OCI-LY3 (cell line): Measurements from ENCODE around the gene OPRL1.

ENCODE experiments used
- H2AFZ ChIP-seq: fragments of 200-600, 300-600 bp; shearing (Covaris generic); 2 replicates; pipeline ENCODE4 v1.6.0; 2014; ENCODE audit warnings: antibody characterized with exemption, low read depth, low read length
- H3K27ac ChIP-seq: fragments of 200-600, 300-600 bp; sonication (generic); 2 replicates; pipeline ENCODE4 v1.5.1; 2014; ENCODE audit warnings: mild to moderate bottlenecking, low read length, moderate library complexity, mixed read lengths
- H3K27me3 ChIP-seq: fragments of 200-600, 300-600 bp; sonication (generic); 2 replicates; pipeline ENCODE4 v1.6.1; 2014; ENCODE audit warnings: low read depth, low read length, mixed read lengths
- H3K36me3 ChIP-seq: fragments of 200-600, 300-600 bp; sonication (generic); replicated peaks from 2 replicates; pipeline ENCODE3; 2014; ENCODE audit warnings: low read depth, low read length, mixed read lengths
- H3K4me1 ChIP-seq: fragments of 300-600, 200-600 bp; sonication (generic); 2 replicates; pipeline ENCODE4 v1.6.1; 2014; ENCODE audit warnings: low read length, mixed read lengths
- H3K4me2 ChIP-seq: fragments of 200-600, 300-600 bp; sonication (generic); 2 replicates; pipeline ENCODE4 v1.6.1; 2014; ENCODE audit warnings: low read length, mixed read lengths
- H3K4me3 ChIP-seq: fragments of 300-600, 200-600 bp; sonication (generic); 2 replicates; pipeline ENCODE4 v1.5.1; 2014; ENCODE audit warnings: antibody characterized with exemption, mild to moderate bottlenecking, low read length, moderate library complexity
- H3K79me2 ChIP-seq: fragments of 300-600, 200-600 bp; shearing (Covaris generic); 2 replicates; pipeline ENCODE4 v1.6.1; 2014; ENCODE audit warnings: mild to moderate bottlenecking, low read length, mixed read lengths
- H3K9ac ChIP-seq: fragments of 300-600, 200-600 bp; shearing (Covaris generic); 2 replicates; pipeline ENCODE4 v1.6.0; 2014; ENCODE audit warnings: mild to moderate bottlenecking, low read length, moderate library complexity
- H3K9me3 ChIP-seq: fragments of 200-600, 300-600 bp; shearing (Covaris generic); 2 replicates; pipeline ENCODE4 v1.6.1; 2014; ENCODE audit warnings: low read length, mixed read lengths; ENCODE audit not compliant: insufficient read depth
- H4K20me1 ChIP-seq: fragments of 200-600, 300-600 bp; sonication (generic); 2 replicates; pipeline ENCODE4 v1.6.1; 2016; ENCODE audit warnings: low read length, mixed read lengths; ENCODE audit not compliant: insufficient read depth
- CTCF ChIP-seq: fragments of 200-600, 300-600 bp; sonication (generic); IDR thresholded peaks from 2 replicates; pipeline ENCODE4 v1.5.1; 2014; ENCODE audit warnings: antibody characterized with exemption, low read length, low read depth
- EZH2phosphoT487 ChIP-seq: fragments of 200-600 bp; shearing (Covaris generic); IDR thresholded peaks from 2 replicates; pipeline ENCODE4 v1.6.1; 2018; ENCODE audit warnings: antibody characterized with exemption, mixed run types, low read depth

Gene OPRL1

GRCh38 chr20:64063389-64064144 lies 16.3 kb upstream of the OPRL1 start:
- Histone ChIP-seq H3K79me2 (no peaks in the 10 kb centered on the region), H3K4me2 (peak overlapping the region; percentile 91), H3K4me1 (peaks cover 21% of the 10 kb centered on the region), H4K20me1 (no peaks in the 10 kb centered on the region), H3K27ac (no peak overlapping the region), H3K4me3 (peak overlapping the region; percentile 88), H2AFZ (no peak overlapping the region), H3K36me3 (no peaks in the 10 kb centered on the region), H3K27me3 (peaks cover 4% of the 10 kb centered on the region; the same call in 1 of the 2 replicates), H3K9ac (peak overlapping the region; percentile 78), H3K9me3 (no peaks in the 10 kb centered on the region)
- TF ChIP-seq CTCF (no peak), EZH2phosphoT487 (no peak)

DNA sequence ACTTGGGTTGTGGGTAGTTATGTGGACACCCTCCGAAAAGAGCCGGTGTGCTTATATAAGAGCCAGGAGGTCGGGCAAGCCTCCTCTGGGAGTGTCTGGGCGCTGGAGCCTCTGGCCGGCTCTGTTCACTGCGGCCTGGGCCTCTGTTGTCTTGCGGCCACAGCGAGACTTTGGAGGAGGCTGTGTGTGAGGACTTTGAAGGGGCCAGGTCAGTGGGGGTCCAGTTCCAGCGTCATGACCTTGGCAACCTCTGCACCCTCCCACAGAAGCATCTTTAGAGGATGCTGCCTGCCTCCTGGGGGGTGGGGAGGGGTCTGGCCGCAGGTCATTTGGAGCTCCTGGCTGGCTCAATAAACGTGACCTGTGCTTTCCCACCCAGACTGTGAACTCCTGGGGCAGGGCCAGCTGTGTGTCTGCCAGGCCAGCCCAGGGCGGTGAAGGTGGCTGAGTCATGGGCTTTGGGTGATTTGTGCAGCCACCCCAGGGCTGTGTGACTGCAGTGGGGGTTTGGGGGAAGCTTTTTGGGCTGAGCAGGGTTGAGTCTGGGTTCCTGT lies 15.7 kb upstream of the OPRL1 start:
- peaks cover 4% of the 10 kb centered on the region; the same call in 1 of the 2 replicates for H3K27me3 ChIP-seq
- H3K4me2 ChIP-seq: peak overlapping the region; percentile 91
- no peaks in the 10 kb centered on the region for H3K79me2 ChIP-seq
- no peak overlapping the region for H2AFZ ChIP-seq
- no peak for TF ChIP-seq CTCF
- TF ChIP-seq EZH2phosphoT487: no peak
- H3K27ac ChIP-seq: no peak overlapping the region
- peak overlapping the region; percentile 88 for H3K4me3 ChIP-seq
- no peaks in the 10 kb centered on the region for H3K36me3 ChIP-seq
- H3K9me3 ChIP-seq: no peaks in the 10 kb centered on the region
- H3K4me1 ChIP-seq: peaks cover 20% of the 10 kb centered on the region
- no peaks in the 10 kb centered on the region for H4K20me1 ChIP-seq
- H3K9ac ChIP-seq: peak overlapping the region; percentile 78; the same call in 1 of the 2 replicates

GRCh38 chr20:64065062-64065973 lies 14.6 kb upstream of the OPRL1 start:
- peaks cover 20% of the 10 kb centered on the region for H3K4me1 ChIP-seq
- no peaks in the 10 kb centered on the region for H3K36me3 ChIP-seq
- no peaks in the 10 kb centered on the region for H3K79me2 ChIP-seq
- H3K4me2 ChIP-seq: no peak overlapping the region
- H3K9me3 ChIP-seq: no peaks in the 10 kb centered on the region
- TF ChIP-seq CTCF: no peak
- H2AFZ ChIP-seq: no peak overlapping the region
- no peaks in the 10 kb centered on the region for H4K20me1 ChIP-seq
- no peak overlapping the region for H3K9ac ChIP-seq
- no peak overlapping the region for H3K27ac ChIP-seq
- peaks cover 4% of the 10 kb centered on the region; the same call in 1 of the 2 replicates for H3K27me3 ChIP-seq
- H3K4me3 ChIP-seq: no peak overlapping the region

- no peak overlapping the region for H3K27ac ChIP-seq
- no peak overlapping the region for H3K4me2 ChIP-seq
- H3K27me3 ChIP-seq: peaks cover 4% of the 10 kb centered on the region; the same call in 1 of the 2 replicates
- H3K79me2 ChIP-seq: no peaks in the 10 kb centered on the region
- no peak overlapping the region for H2AFZ ChIP-seq
- H3K36me3 ChIP-seq: no peaks in the 10 kb centered on the region
- H4K20me1 ChIP-seq: no peaks in the 10 kb centered on the region
- no peak overlapping the region for H3K9ac ChIP-seq
- no peak for TF ChIP-seq CTCF
- TF ChIP-seq EZH2phosphoT487: no peak
- no peaks in the 10 kb centered on the region for H3K9me3 ChIP-seq
- H3K4me1 ChIP-seq: peaks cover 20% of the 10 kb centered on the region
- H3K4me3 ChIP-seq: no peak overlapping the region
Observed at GRCh38 chr20:64065974-64066343, 13.9 kb upstream of the OPRL1 start.
